Activated naive CD4-positive, alpha-beta T cell treated with anti-CD3 and anti-CD28 coated beads, Interleukin-2, amount 50 U/mL, for 24 hours (primary cell): Measurements from ENCODE around the gene BAIAP3.
A peak's percentile ranks its signal among the peaks of the same experiment; 100 is the strongest.
"Not testable (repeated sequence)": the region's sequence is repeated elsewhere in the genome, so short reads cannot be mapped to it uniquely, and the experiment has no call there.

ENCODE experiments used
- H3K27ac Mint-ChIP-seq: one replicate; pipeline ENCODE4 v1.8.0; 2021; ENCODE audit warnings: mild to moderate bottlenecking, mixed read lengths
- H3K27me3 Mint-ChIP-seq: one replicate; pipeline ENCODE4 v1.8.0; 2021; ENCODE audit warnings: mixed read lengths
- H3K36me3 Mint-ChIP-seq: one replicate; pipeline ENCODE4 v1.8.0; 2021; ENCODE audit warnings: mixed read lengths
- H3K4me1 Mint-ChIP-seq: one replicate; pipeline ENCODE4 v1.8.0; 2021; ENCODE audit warnings: mixed read lengths
- H3K4me3 Mint-ChIP-seq: one replicate; pipeline ENCODE4 v1.8.0; 2021; ENCODE audit warnings: mild to moderate bottlenecking, mixed read lengths
- H3K9me3 Mint-ChIP-seq: one replicate; pipeline ENCODE4 v1.8.0; 2021; ENCODE audit warnings: mixed read lengths

BAIAP3 gene

DNA sequence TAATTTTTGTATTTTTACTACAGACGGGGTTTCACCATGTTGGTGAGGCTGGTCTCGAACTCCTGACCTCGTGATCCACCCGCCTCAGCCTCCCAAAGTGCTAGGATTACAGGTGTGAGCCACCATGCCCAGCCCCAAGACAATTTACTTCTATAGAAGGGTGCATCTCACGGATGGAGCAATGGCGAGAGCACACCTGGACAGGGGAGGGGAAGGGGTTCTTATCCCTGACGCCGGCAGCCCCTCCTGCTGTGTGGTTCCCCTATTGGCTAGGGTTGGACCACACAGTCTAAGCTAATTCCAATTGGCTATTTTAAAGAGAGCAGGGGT lies 36.8 kb upstream of the BAIAP3 start:
- not testable (repeated sequence) for H3K27ac Mint-ChIP-seq, H3K4me3 Mint-ChIP-seq, H3K36me3 Mint-ChIP-seq, H3K4me1 Mint-ChIP-seq, H3K9me3 Mint-ChIP-seq
- peaks cover 21% of the 10 kb centered on the region for H3K27me3 Mint-ChIP-seq

DNA sequence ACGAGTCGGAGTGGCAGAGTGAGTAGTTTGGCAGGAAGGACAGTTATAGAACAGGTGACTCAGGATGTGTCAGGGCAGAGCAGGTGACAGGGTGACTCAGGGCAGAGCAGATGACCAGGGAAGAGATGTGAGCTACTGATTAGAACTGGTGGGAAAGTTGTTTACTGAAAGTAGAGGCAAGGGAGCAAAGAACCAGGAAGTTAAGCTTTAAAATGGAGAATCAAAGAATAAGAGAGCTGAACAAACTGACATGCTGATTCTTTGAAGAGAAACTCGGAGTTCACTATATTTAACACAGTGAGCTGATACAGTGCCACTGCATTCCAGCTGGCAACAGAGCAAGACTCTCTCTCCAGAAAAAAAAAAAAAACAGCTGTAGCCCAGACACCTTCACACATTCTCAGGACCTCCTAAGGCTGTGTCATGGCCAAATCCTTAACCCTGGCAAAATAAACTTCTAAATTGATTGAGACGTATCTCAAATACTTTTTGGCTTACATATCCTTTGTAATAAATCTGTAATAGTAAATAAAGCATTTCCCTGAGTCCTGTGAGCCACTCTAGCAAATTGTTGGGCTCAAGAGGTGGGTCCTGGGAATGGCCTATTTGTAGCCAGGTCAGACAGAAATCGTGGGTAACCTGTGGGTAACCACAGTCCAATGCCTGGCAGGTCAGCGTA lies 36.3 kb upstream of the BAIAP3 start:
- no peak overlapping the region for H3K4me3 Mint-ChIP-seq

DNA sequence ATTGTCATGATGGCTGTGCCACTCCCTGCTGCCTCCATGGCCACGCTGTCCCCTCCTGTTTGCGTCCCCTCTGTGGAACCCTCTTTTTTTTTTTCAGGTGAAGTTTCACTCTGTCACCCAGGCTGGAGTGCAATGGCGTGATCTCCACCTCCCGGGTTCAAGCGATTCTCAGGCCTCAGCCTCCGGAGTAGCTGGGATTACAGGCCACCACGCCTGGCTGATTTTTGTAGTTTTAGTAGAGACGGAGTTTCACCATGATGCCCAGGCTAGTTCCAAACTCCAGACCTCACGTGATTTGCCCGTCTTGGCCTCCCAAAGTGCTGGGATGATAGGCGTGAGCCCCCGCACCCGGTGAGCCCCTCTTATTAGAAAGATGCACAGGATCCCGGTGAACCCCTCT lies 35.0 kb upstream of the BAIAP3 start:
- H3K4me3 Mint-ChIP-seq = no peak overlapping the region
- no peaks in the 10 kb centered on the region for H3K36me3 Mint-ChIP-seq
- H3K27ac Mint-ChIP-seq = peak overlapping the region; percentile 4
- no peaks in the 10 kb centered on the region for H3K9me3 Mint-ChIP-seq
- peaks cover 12% of the 10 kb centered on the region for H3K27me3 Mint-ChIP-seq
- H3K4me1 Mint-ChIP-seq = peaks cover 6% of the 10 kb centered on the region

More for the DNA sequence above, 36.3 kb upstream of the BAIAP3 start:
- Mint-ChIP-seq H3K36me3 (no peaks in the 10 kb centered on the region), H3K27me3 (peaks cover 17% of the 10 kb centered on the region), H3K27ac (no peak overlapping the region), H3K4me1 (peaks cover 6% of the 10 kb centered on the region), H3K9me3 (no peaks in the 10 kb centered on the region)

DNA sequence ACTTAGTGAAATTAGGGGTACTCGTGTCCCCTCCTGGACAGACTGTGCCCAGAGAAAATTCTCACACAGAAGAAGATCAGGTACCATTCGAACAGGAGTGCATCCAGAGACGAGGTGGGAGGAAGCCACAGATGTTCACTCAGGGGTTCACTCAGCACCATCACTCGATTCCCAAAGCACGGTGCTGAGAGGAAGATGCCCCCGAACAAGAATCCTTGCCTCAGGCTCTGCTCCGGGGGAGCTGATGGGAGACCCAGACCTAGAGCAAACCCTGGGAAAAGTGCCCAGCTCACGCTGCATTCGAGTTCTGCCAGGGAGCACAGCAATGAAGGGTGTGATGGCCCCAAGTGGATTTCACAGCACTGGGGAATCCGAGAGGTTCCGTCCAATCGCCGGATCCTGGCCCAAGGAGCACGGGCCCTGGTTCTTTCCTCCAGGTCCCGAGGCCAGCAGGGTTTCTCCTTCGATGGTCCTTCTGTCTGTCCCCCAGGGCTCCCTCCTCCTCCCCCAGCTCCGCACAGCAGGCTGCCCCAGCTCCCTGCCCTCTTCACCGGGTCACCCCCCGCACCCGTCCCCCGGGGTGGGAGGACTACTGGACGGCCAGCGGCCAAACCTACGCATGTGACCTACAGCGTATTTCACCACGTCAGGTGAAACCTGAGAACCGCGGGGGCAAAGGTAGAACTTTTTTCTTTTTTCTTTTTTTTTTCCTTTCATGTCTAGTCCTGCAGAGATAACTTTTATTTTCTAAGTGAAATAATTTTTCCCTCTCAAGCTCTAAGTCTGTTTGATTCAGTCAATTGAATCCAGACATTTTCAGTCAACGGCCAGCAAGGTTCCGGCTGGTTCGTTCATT lies 34.2 kb upstream of the BAIAP3 start:
- H3K27me3 Mint-ChIP-seq = peaks cover 10% of the 10 kb centered on the region
- H3K4me1 Mint-ChIP-seq = peaks cover 11% of the 10 kb centered on the region
- no peaks in the 10 kb centered on the region for H3K9me3 Mint-ChIP-seq
- no peaks in the 10 kb centered on the region for H3K36me3 Mint-ChIP-seq
- no peak overlapping the region for H3K27ac Mint-ChIP-seq
- no peak overlapping the region for H3K4me3 Mint-ChIP-seq

DNA sequence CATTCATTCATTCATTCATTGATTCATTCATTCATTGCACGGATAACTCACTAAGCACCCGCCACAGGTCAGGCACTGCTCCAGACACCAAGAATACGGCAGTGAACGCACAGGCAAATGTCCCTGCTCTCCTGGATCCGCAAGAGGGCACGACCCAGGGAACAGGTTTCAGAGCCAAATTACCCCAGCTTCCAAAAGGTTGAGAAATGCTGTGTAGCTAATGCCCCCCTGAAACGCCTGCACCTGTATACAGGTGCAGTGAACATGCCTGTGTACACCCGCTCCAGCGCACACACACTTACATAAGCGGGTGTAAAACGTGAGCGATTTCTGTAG lies 33.6 kb upstream of the BAIAP3 start:
- Mint-ChIP-seq H3K27me3 (peaks cover 7% of the 10 kb centered on the region), H3K4me1 (peaks cover 13% of the 10 kb centered on the region), H3K27ac (no peak overlapping the region), H3K9me3 (no peaks in the 10 kb centered on the region), H3K4me3 (no peak overlapping the region), H3K36me3 (no peaks in the 10 kb centered on the region)

DNA sequence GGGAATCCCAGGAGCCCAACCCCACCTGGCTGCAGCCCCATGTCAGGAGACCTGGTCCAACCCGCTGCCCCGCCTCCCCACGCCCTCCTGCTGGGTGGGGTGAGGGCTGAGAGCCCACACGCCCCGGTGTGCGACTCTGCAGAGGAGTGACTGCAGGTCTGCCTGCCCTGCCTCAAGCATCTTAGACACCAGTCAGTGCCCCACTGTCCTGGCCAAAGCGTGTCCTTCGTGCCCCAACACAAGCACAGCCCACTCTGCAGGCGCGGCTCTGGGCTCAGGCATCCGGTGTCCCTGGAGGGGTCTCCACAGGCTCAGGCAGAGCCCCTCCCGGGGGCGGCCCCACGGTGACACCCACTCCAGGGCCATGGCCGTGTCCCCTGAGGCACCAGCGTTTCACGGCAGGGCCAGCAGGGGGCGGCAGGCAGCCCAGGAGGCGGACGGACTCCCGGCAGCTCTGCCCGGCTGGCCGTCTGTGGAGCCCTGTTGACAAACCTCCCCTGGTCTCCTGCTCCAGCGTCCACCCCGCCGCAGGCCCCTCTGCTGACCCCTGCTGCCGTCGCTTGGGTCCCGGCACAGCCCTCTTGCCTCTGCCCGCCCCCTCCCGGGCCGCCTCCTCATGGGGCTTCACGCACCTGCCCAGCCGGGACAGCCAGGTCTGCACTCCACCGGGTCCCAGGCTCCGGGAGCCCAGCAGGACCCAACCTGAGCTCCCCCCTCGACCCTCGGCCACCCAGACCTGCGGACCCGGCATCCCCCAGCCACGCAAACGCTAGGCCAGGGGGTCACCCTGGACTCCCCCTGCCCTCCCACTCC lies 32.6 kb upstream of the BAIAP3 start:
- Mint-ChIP-seq H3K4me3 (no peak overlapping the region), H3K4me1 (peaks cover 13% of the 10 kb centered on the region), H3K27ac (no peak overlapping the region), H3K9me3 (no peaks in the 10 kb centered on the region), H3K36me3 (no peaks in the 10 kb centered on the region), H3K27me3 (peaks cover 3% of the 10 kb centered on the region)

DNA sequence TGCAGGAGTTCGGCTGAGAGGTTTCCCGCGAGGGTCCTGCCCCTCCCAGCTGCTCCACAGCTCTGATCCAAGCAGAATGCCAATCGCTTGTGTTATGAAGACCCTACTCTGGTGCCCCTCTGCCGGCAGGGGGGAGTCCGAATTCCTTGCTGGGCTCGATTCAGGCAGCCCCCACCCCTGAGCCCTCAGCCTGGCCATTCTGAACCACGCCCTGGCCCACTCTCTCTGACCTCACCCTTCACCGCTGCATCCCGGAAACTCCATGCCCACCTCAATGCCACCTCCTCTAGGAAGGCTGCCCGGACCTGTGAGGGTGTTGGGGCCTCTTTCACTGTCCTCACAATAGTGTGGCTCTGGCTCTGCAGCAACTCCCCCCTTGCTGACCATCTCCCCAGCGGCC lies 31.9 kb upstream of the BAIAP3 start:
- Mint-ChIP-seq H3K27ac (peak overlapping the region; percentile 59), H3K27me3 (peaks cover 3% of the 10 kb centered on the region)

DNA sequence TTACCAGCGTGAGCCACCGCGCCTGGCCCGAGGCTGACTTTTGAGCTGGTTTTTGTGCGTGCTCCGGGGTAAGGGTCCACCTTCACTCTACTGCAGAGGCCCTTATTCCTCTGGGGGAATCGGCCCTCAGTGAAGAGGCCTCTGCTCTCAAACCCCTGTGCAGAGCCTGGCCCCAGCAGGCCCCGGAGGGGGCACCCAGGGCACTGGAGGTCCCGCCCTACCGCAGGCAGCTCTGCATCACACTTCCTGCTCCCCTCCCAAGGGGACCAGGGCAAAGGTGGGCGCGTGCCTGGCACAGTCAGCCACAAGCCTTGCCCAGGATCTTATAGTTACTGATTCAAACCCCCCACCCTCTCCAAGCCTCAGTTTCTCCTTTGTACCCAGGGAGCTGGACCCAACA lies 27.6 kb upstream of the BAIAP3 start:
- Mint-ChIP-seq H3K27me3 (no peaks in the 10 kb centered on the region), H3K27ac (no peak overlapping the region), H3K36me3 (peaks cover 4% of the 10 kb centered on the region), H3K4me3 (no peak overlapping the region), H3K4me1 (peaks cover 33% of the 10 kb centered on the region), H3K9me3 (no peaks in the 10 kb centered on the region)

More for the DNA sequence above, 31.9 kb upstream of the BAIAP3 start:
- no peaks in the 10 kb centered on the region for H3K9me3 Mint-ChIP-seq
- H3K36me3 Mint-ChIP-seq = no peaks in the 10 kb centered on the region
- no peak overlapping the region for H3K4me3 Mint-ChIP-seq
- peaks cover 17% of the 10 kb centered on the region for H3K4me1 Mint-ChIP-seq

DNA sequence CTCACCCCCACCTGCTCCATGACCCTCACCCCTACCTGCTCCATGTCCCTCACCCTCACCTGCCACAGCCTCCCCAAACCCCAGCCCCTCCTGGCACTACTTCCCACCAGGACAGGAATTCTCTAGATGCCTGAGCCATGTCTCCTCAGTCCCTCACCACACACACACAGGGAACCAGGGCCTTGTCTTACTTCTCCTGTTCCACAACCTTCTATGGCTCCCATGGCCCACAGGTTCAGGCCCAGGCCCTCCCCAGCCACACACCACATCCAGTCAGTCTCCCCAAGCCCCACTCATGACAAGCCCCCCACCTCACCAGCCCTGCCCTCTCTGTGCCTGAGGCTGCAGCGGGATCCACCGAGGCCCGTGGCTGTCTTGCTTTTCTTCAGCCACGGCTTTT lies 27.1 kb upstream of the BAIAP3 start:
- Mint-ChIP-seq H3K27ac (no peak overlapping the region), H3K4me1 (peaks cover 38% of the 10 kb centered on the region), H3K9me3 (no peaks in the 10 kb centered on the region), H3K4me3 (peak overlapping the region; percentile 39), H3K36me3 (peaks cover 4% of the 10 kb centered on the region), H3K27me3 (no peaks in the 10 kb centered on the region)

DNA sequence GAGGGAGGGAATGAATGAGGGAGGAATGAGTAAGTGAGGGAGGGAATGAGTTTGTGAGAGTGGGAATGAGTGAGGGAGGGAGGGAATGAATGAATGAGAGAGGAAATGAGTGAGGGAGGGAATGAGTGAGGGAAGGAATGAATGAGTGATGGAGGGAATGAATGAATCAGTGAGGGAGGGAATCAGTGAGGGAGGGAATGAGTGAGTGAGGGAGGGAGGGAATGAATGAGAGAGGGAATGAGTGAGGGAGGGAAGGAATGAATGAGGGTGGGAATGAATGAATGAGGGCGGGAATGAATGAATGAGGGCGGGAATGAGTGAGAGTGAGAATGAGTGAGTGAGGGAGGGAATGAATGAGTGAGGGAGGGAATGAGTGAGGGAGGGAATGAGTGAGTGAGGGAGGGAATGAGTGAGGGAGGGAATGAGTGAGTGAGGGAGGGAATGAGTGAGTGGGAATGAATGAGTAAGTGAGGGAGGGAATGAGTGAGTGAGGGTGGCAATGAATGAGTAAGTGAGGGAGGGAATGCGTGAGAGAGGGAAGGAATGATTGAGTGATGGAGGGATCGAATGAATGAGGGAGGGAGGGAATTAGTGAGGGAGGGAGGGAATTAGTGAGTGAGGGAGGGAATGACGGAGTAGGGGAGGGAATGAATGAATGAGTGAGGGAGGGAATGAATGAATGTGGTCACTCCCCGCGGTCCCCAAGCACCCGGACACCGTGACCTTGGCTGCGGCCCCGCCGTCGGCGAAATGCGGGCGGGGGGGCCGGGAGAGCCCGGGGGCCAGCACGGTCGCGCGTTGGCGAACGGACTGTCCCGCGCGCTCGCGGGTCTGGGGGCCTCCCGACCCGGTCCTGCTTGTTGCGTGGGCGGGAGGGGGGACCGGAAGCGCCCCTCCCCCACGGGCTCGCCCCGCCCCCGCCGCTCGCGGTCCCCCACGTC lies 25.1 kb upstream of the BAIAP3 start:
- no peaks in the 10 kb centered on the region for H3K9me3 Mint-ChIP-seq
- no peaks in the 10 kb centered on the region for H3K27me3 Mint-ChIP-seq
- peak overlapping the region; percentile 90 for H3K4me3 Mint-ChIP-seq
- peak overlapping the region; percentile 100 for H3K27ac Mint-ChIP-seq
- H3K36me3 Mint-ChIP-seq = peaks cover 4% of the 10 kb centered on the region
- H3K4me1 Mint-ChIP-seq = peaks cover 43% of the 10 kb centered on the region

DNA sequence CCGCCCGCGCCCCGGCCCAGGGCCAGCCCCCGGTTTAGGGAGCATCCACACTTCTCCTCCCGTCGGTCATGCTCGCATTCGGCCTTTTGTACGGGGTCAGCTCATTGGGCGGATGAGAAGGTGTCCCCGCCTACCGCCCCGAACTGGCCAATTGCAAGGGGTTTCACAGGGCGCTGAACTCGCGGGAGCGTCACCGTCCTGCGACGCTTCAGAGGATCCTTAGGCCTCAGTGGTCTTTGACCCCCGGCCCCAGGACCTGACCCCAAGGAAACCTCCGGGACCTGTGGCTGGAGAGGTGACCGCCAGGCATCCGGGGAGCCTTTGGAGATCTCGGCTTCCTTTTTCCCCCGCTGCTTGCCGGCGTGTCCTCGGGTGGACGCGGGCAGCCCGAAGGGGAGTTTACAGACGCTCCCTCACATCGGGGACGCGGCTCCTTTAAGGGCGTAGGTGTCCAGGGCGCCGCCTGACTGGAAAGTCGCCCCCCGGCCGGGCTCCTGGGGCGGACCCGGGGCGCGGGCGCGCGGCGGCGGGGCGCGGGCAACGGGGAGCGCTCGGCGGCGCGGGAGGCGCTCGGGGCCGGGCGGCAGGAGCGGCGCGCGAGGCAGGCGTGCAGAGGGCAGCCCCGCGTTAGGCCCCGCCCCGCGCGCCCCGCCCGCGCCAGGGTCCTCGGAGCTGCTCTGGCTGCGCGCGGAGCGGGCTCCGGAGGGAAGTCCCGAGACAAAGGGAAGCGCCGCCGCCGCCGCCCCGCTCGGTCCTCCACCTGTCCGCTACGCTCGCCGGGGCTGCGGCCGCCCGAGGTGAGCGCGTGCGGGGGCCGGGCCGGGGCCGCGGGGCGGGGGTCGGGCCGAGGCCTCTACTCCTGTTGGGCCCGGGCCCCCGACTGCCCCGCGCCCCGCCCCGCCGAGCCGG lies 24.2 kb upstream of the BAIAP3 start, which contains the start of gene UBE2I:
TSS of gene UBE2I (plus strand) at position 660 of the 909 bp plus-strand sequence. CDS start 4,395 bp downstream, outside the sequence.
- Mint-ChIP-seq H3K27me3 (no peaks in the 10 kb centered on the region), H3K36me3 (peaks cover 4% of the 10 kb centered on the region), H3K9me3 (no peaks in the 10 kb centered on the region), H3K4me1 (peaks cover 38% of the 10 kb centered on the region), H3K27ac (peak within 1 kb of the TSS; percentile 100), H3K4me3 (peak within 1 kb of the TSS; percentile 98)

DNA sequence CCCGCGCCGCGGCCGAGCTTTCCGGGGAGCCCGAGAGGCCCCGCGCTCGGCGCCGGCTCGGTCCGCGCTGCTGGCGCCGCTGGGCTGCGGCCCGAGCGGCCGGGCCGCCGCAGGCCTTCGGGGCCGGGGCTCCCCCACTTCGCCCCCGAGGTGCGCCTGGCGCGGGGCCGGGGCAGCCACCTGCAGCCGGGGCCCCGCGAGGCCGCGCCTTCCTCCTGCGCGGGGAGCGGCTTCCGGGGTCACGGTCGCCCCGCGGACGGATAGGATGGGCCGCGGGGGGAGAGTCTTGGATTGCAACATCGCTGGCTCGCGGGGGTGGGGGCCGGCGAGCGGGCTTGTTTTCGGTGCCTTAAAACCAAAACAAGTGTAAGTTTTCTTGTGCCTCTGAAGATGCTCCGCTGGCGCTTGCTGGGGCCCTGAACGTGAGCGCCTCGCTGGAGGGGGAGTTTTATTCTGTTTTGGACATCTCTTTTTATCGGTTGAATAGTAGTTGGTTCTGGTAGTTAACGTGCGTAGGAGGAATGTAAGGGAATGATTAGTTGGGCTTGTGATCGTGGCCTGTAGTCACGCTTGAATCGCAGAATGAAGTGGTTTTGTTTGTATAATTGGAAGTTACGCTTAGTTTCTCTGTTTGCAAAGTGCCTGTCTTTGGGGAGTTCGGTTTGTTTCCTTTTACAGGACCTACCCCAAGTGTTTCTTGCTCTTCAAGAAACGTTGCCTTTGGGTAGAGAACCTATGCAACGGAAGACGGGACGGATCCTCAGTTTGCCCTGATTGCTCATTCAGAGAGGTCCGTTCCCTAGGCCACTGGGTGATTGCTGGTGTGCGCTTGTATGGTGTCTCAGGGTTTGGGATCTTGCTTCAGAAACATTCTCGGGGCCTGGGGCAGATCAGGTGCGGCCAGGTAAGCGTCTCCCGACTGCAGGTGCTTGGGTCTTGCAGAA lies 23.3 kb upstream of the BAIAP3 start:
- peaks cover 39% of the 10 kb centered on the region for H3K4me1 Mint-ChIP-seq
- peaks cover 4% of the 10 kb centered on the region for H3K36me3 Mint-ChIP-seq
- H3K4me3 Mint-ChIP-seq = peak overlapping the region; percentile 98
- no peaks in the 10 kb centered on the region for H3K9me3 Mint-ChIP-seq
- no peaks in the 10 kb centered on the region for H3K27me3 Mint-ChIP-seq
- H3K27ac Mint-ChIP-seq = peak overlapping the region; percentile 96

DNA sequence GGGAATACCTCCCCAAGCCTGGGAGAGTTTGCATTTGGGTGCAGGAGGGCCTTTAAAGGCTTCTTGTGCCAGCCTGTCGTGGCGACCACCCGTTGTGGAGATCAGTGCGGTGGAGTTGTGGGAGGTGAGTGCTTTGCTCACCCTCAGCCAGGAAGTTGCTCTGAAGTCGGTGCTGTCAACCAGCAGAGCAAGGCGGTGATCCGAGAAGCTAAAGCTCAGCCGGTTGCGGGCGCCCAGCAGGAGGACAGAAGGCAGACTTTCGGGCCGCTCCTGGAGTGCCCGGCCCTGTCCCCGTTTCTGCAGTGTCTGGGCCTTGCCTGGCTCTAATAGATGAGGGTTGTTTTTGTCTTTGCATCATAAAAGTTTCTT lies 22.6 kb upstream of the BAIAP3 start:
- Mint-ChIP-seq H3K36me3 (peaks cover 4% of the 10 kb centered on the region), H3K4me3 (peak overlapping the region; percentile 98), H3K4me1 (peaks cover 39% of the 10 kb centered on the region)

More for the DNA sequence above, 22.6 kb upstream of the BAIAP3 start:
- H3K27me3 Mint-ChIP-seq = no peaks in the 10 kb centered on the region
- peak overlapping the region; percentile 96 for H3K27ac Mint-ChIP-seq
- H3K9me3 Mint-ChIP-seq = no peaks in the 10 kb centered on the region
